Fibroblast of villous mesenchyme (primary cell): Measurements from ENCODE around the gene XCL1. TPM values are rescaled to one million over a fixed set of nuclear protein-coding genes. Genes with fewer than 3 reads are reported as not detected.
A peak's percentile ranks its signal among the peaks of the same experiment; 100 is the strongest.

Experiments
- DNase-seq: peaks from one replicate; pipeline ENCODE4 v3.0.0-alpha.2; 2010; ENCODE audit warnings: low read depth
- H3K4me3 ChIP-seq: 2 replicates; pipeline ENCODE4 v1.5.1; 2011; ENCODE audit warnings: low read depth, mild to moderate bottlenecking, low read length
- CTCF ChIP-seq: IDR thresholded peaks from 2 replicates; pipeline ENCODE4 v1.5.1; 2012; ENCODE audit warnings: low read depth, mild to moderate bottlenecking, low read length; ENCODE audit not compliant: insufficient read depth
- total RNA-seq: library from RNA; depleted of rRNA; stranded (reverse); fragments of >200 nt; gene quantifications from 2 replicates; pipeline ENCODE4 v1.2.3, GENCODE V29; 2012

The XCL1 gene
- total RNA-seq, 1 donor = not detected

GRCh38 chr1:168598125-168598524 is 21.7 kb downstream of the XCL1 start:
- DNase-seq = no peak
- no peak overlapping the region for H3K4me3 ChIP-seq
- no peak for TF ChIP-seq CTCF

GRCh38 chr1:168598892-168599291 is 22.5 kb downstream of the XCL1 start:
- no peak for DNase-seq
- no peak for TF ChIP-seq CTCF
- no peak overlapping the region for H3K4me3 ChIP-seq

GRCh38 chr1:168599641-168600040 is 23.2 kb downstream of the XCL1 start:
- no peak for TF ChIP-seq CTCF
- no peak overlapping the region for H3K4me3 ChIP-seq
- no peak for DNase-seq

- H3K4me3 ChIP-seq = no peak overlapping the region
- no peak for DNase-seq
- TF ChIP-seq CTCF = no peak
Observed at GRCh38 chr1:168601051-168601450, 24.6 kb downstream of the XCL1 start.

- no peak overlapping the region for H3K4me3 ChIP-seq
- TF ChIP-seq CTCF = peak; percentile 81
- DNase-seq = peak; percentile 57
Observed at GRCh38 chr1:168603501-168604110, 27.2 kb downstream of the XCL1 start.

GRCh38 chr1:168605443-168605842 is 29.0 kb downstream of the XCL1 start:
- no peak for TF ChIP-seq CTCF
- no peak for DNase-seq
- no peak overlapping the region for H3K4me3 ChIP-seq

GRCh38 chr1:168606096-168606495 is 29.7 kb downstream of the XCL1 start:
- no peak for TF ChIP-seq CTCF
- DNase-seq = no peak
- H3K4me3 ChIP-seq = no peak overlapping the region
